OCI-LY1 (cell line): ENCODE measurements around the gene LTA4H.
"Not testable (repeated sequence)": the region's sequence is repeated elsewhere in the genome, so short reads cannot be mapped to it uniquely, and the experiment has no call there.

Experiments used
- H2AFZ ChIP-seq: fragments of 200-600 bp; sonication (generic), shearing (Covaris generic); 2 replicates; pipeline ENCODE4 v1.6.0; 2014; ENCODE audit warnings: antibody characterized with exemption, mild to moderate bottlenecking, low read length
- H3F3A ChIP-seq: fragments of 200-600 bp; sonication (generic), shearing (Covaris generic); 2 replicates; pipeline ENCODE4 v1.6.0; 2014; ENCODE audit warnings: mild to moderate bottlenecking, antibody characterized with exemption, low read length, moderate library complexity; ENCODE audit not compliant: insufficient read depth
- H3K27ac ChIP-seq: fragments of 200-600 bp; sonication (generic); 2 replicates; pipeline ENCODE4 v1.5.1; 2014; ENCODE audit warnings: low read length, mixed run types, mild to moderate bottlenecking, low read depth; ENCODE audit not compliant: poor library complexity, severe bottlenecking
- H3K27me3 ChIP-seq: fragments of 200-600 bp; sonication (generic); 2 replicates; pipeline ENCODE4 v1.6.0; 2014; ENCODE audit warnings: antibody characterized with exemption, mild to moderate bottlenecking, low read length, moderate library complexity; ENCODE audit not compliant: insufficient read depth
- H3K36me3 ChIP-seq: fragments of 200-600 bp; sonication (generic); 2 replicates; pipeline ENCODE4 v1.6.1; 2014; ENCODE audit warnings: mild to moderate bottlenecking, antibody characterized with exemption, low read length, moderate library complexity, mixed read lengths; ENCODE audit not compliant: insufficient read depth
- H3K4me1 ChIP-seq: fragments of 200-600 bp; sonication (generic); 2 replicates; pipeline ENCODE4 v1.5.1; 2014; ENCODE audit warnings: mild to moderate bottlenecking, low read length, moderate library complexity; ENCODE audit not compliant: insufficient read depth, severe bottlenecking
- H3K4me2 ChIP-seq: fragments of 200-600 bp; sonication (generic), shearing (Covaris generic); 2 replicates; pipeline ENCODE4 v1.6.1; 2014; ENCODE audit warnings: low read length
- H3K4me3 ChIP-seq: fragments of 200-600 bp; sonication (generic); 2 replicates; pipeline ENCODE4 v1.5.1; 2014; ENCODE audit warnings: low read length, low read depth, mild to moderate bottlenecking, mixed read lengths; ENCODE audit not compliant: poor library complexity, severe bottlenecking
- H3K79me2 ChIP-seq: fragments of 200-600 bp; shearing (Covaris generic); 2 replicates; pipeline ENCODE4 v1.6.1; 2016; ENCODE audit warnings: mixed run types, low read length, mixed read lengths; ENCODE audit not compliant: insufficient read depth
- H3K9ac ChIP-seq: fragments of 200-600 bp; sonication (generic), shearing (Covaris generic); 2 replicates; pipeline ENCODE4 v1.6.1; 2014; ENCODE audit warnings: mild to moderate bottlenecking, low read length, mixed read lengths
- H3K9me2 ChIP-seq: fragments of 200-600 bp; sonication (generic), shearing (Covaris generic); 2 replicates; pipeline ENCODE4 v1.6.1; 2014; ENCODE audit warnings: low read depth, mild to moderate bottlenecking, low read length, mixed read lengths
- H3K9me3 ChIP-seq: fragments of 200-600 bp; shearing (Covaris generic); 2 replicates; pipeline ENCODE4 v1.6.1; 2014; ENCODE audit warnings: low read length, mixed read lengths
- H4K20me1 ChIP-seq: fragments of 200-600 bp; sonication (generic), shearing (Covaris generic); 2 replicates; pipeline ENCODE4 v1.6.0; 2016; ENCODE audit warnings: mild to moderate bottlenecking, low read length; ENCODE audit not compliant: insufficient read depth
- EZH2 ChIP-seq: fragments of 200-600 bp; sonication (generic), shearing (Covaris generic); IDR thresholded peaks from 2 replicates; pipeline ENCODE4 v1.8.0; 2017; ENCODE audit warnings: borderline replicate concordance, mixed run types, mild to moderate bottlenecking, antibody characterized with exemption, low read length, moderate library complexity, mixed read lengths
- TF ChIP-seq, protein P1 (sequence below): fragments of 200-600 bp; sonication (generic), shearing (Covaris generic); IDR thresholded peaks from 2 replicates; pipeline ENCODE4 v1.5.1; 2017; ENCODE audit warnings: mild to moderate bottlenecking, antibody characterized with exemption, low read length, moderate library complexity, mixed read lengths

Gene LTA4H

DNA sequence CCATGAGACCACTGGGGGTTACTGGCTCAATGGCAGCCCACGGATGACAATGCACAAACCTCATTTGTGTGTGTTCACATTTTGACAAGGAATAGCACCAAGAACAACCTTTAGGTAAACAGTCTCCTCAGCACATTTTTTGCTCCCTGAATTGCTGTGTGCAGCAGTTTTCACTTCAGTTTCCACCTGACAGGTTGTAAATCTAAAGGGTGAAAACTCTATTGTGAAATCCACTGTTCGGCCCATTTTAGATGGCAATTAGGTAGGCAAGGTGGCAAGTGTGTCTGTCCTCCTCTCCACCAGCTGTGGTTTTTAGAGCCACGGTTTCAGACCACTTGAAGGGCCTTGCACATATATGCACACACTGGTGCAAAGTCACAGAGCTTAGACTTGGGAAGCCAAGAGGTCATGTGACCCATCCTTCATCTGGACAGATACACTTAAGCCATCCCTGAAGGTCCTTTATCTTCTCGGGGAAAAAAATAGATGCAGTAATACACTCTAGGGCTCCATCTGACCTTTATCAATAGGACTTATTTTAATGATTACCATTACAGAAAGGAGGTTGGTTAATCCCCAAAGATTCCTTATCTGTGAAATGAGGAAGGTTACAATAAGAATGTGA is 62.4 kb downstream of the LTA4H start:
- Histone ChIP-seq H4K20me1 (no peaks in the 10 kb centered on the region), H3K9me3 (no peaks in the 10 kb centered on the region), H3K4me3 (no peak overlapping the region), H3K4me2 (no peak overlapping the region), H3K9me2 (no peaks in the 10 kb centered on the region), H3K79me2 (no peaks in the 10 kb centered on the region), H3K36me3 (no peaks in the 10 kb centered on the region), H3F3A (no peaks in the 10 kb centered on the region), H2AFZ (no peak overlapping the region), H3K27me3 (no peaks in the 10 kb centered on the region), H3K27ac (no peak overlapping the region), H3K4me1 (no peaks in the 10 kb centered on the region), H3K9ac (no peak overlapping the region)
- TF ChIP-seq, protein P1, sequence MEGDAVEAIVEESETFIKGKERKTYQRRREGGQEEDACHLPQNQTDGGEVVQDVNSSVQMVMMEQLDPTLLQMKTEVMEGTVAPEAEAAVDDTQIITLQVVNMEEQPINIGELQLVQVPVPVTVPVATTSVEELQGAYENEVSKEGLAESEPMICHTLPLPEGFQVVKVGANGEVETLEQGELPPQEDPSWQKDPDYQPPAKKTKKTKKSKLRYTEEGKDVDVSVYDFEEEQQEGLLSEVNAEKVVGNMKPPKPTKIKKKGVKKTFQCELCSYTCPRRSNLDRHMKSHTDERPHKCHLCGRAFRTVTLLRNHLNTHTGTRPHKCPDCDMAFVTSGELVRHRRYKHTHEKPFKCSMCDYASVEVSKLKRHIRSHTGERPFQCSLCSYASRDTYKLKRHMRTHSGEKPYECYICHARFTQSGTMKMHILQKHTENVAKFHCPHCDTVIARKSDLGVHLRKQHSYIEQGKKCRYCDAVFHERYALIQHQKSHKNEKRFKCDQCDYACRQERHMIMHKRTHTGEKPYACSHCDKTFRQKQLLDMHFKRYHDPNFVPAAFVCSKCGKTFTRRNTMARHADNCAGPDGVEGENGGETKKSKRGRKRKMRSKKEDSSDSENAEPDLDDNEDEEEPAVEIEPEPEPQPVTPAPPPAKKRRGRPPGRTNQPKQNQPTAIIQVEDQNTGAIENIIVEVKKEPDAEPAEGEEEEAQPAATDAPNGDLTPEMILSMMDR, result no peak
- TF ChIP-seq EZH2, result no peak

DNA sequence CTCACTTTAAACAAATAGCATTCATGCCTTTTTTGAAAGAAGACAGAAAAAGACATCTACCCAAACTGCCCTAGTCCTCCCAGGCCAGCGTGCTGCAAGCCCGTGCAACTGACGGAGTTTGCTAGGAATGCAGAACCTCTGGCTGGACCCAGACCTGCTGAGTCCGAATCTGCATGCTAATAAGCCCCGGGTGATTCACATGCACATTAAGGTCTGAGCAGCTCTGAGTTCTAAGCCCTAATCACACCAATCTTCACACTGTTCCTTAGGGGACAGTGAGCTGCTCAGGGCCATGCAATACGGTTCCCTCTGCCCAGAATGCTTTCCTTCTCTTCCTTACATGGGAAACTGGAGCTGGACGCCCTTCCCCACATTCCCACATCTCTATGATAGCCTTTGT is 64.5 kb downstream of the LTA4H start:
- Histone ChIP-seq H3K9me2 (no peaks in the 10 kb centered on the region), H3K27ac (no peak overlapping the region), H4K20me1 (no peaks in the 10 kb centered on the region), H3K36me3 (no peaks in the 10 kb centered on the region), H3K9ac (no peak overlapping the region), H3K4me1 (no peaks in the 10 kb centered on the region), H3F3A (no peaks in the 10 kb centered on the region), H2AFZ (no peak overlapping the region), H3K79me2 (no peaks in the 10 kb centered on the region), H3K4me3 (no peak overlapping the region), H3K9me3 (no peaks in the 10 kb centered on the region), H3K27me3 (no peaks in the 10 kb centered on the region), H3K4me2 (no peak overlapping the region)
- TF ChIP-seq, protein P1, result no peak
- TF ChIP-seq EZH2, result no peak

DNA sequence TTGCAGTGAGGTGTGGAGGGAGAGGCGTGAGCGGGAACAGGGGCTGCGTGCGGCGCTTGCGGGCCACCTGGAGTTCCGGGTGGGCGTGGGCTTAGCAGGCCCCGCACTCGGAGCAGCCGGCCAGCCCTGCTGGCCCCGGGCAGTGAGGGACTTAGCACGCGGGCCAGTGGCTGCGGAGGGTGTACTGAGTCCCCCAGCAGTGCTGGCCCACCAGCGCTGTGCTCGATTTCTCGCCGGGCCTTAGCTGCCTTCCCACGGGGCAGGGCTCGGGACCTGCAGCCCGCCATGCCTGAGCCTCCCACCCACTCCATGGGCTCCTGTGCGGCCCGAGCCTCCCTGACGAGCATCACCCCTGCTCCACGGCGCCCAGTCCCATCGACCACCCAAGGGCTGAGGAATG is 66.3 kb downstream of the LTA4H start:
- H4K20me1 ChIP-seq, H3K9me2 ChIP-seq, H3K79me2 ChIP-seq, H3F3A ChIP-seq, H3K27me3 ChIP-seq, H3K36me3 ChIP-seq, H3K9ac ChIP-seq, H3K4me2 ChIP-seq, H3K4me3 ChIP-seq, H3K4me1 ChIP-seq, H3K9me3 ChIP-seq, H2AFZ ChIP-seq, H3K27ac ChIP-seq: not testable (repeated sequence)

DNA sequence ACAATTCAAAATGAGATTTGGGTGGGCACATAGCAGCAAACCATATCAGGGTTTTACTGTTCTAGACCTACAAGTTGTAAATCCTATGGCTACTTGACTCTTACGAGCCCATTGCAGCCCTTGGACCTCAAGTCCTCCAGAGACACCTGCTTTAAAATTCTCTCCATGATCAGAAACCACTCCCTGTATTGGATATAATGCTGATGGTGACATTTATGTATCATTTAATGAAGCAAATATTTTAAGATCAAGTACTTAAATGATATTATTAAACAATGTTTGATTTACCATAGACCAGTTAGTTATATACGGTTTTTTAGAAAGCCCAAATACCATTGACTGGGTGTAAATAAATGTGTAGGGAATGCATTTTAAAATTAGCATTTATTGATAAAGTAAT is 68.1 kb downstream of the LTA4H start:
- Histone ChIP-seq H3K4me3 (no peak overlapping the region), H3K27ac (no peak overlapping the region), H4K20me1 (no peaks in the 10 kb centered on the region), H3K9me2 (no peaks in the 10 kb centered on the region), H3K4me1 (no peaks in the 10 kb centered on the region), H3K27me3 (no peaks in the 10 kb centered on the region), H3K4me2 (no peak overlapping the region), H3F3A (no peaks in the 10 kb centered on the region), H3K36me3 (no peaks in the 10 kb centered on the region), H2AFZ (no peak overlapping the region), H3K9me3 (no peaks in the 10 kb centered on the region), H3K79me2 (no peaks in the 10 kb centered on the region), H3K9ac (no peak overlapping the region)
- TF ChIP-seq, protein P1, result no peak
- TF ChIP-seq EZH2, result no peak
